ENCODE data around the gene SH2D4B. TPM values are rescaled to one million over a fixed set of nuclear protein-coding genes. Genes with fewer than 3 reads are reported as not detected.

SH2D4B gene
- total RNA-seq, 2 experiments from 2014 or later = 0.03 TPM; not detected in 1

DNA sequence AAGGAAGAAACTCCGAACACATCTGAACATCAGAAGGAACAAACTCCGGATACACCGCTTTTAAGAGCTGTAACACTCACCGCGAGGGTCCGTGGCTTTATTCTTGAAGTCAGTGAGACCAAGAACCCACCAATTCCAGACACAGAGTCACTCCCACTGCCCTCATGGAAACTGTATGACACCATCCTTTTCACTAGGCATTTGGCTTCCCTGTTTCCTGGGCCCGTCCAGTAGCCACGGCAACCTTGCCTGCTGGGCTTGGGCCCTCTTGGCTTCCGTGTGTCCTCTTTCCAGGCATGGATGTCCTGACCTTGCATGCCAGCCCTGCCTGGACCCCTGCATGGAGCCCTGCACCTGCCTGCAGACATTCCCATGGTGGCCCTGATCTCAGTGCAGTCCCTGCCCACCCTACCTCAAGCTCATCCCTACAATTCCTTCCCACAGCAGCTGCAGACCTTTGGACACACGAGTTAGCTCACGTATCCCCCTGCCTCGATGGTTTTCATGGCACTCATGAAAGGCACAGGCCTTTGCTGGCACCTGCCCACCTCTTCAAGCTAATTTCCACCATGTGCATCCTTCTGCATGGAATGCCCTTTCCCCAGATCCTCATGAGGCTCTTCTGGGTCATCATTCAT lies 6.7 kb downstream of the SH2D4B start:
- CTCF ChIA-PET (ENCODE audit: unreplicated experiment) = no interaction called here
- intact Hi-C loops (cut with micrococcal nuclease; ENCODE audit: unreplicated experiment) = no loop called here
- POLR2A ChIA-PET = interaction anchor here (0.6 to 1.2 kb wide), 2 partner anchors 14 to 285 kb away, joined by 3 read pairs; no protein-coding TSS in a partner anchor
- H3K36me3 ChIP-seq (ENCODE audit: insufficient read depth, low read length) = no peaks in the 10 kb centered on the region
- H3K79me2 ChIP-seq (ENCODE audit: insufficient read depth, low read depth, low read length) = no peaks in the 10 kb centered on the region
- TF ChIP-seq EZH2phosphoT487 (IDR thresholded peaks at IDR 0.05; ENCODE audit: borderline replicate concordance, low read depth, low read length) (no peak), CTCF (conservative IDR thresholded peaks at IDR 0.05; ENCODE audit: low read length) (no peak)
- H3K4me2 ChIP-seq (ENCODE audit: low read length) = no peak overlapping the region
- no peaks in the 10 kb centered on the region for H4K20me1 ChIP-seq (ENCODE audit: insufficient read depth, low read length)
- H3K4me3 ChIP-seq (ENCODE audit: low read depth, low read length, poor library complexity, severe bottlenecking) = no peak overlapping the region
- H3K4me1 ChIP-seq (ENCODE audit: insufficient read depth, low read length, poor library complexity, severe bottlenecking) = peaks cover 9% of the 10 kb centered on the region
- H3K27ac ChIP-seq (ENCODE audit: low read depth, low read length, poor library complexity, severe bottlenecking) = no peak overlapping the region
- no peaks in the 10 kb centered on the region for H3K9me3 ChIP-seq (ENCODE audit: low read length)
- BruUV-seq (replicated peaks) = no TSS peak
- no peak for DNase-seq (ENCODE audit: low spot score)
- no peaks in the 10 kb centered on the region for H3K9me2 ChIP-seq (ENCODE audit: insufficient read depth, low read length)
- H2AFZ ChIP-seq (ENCODE audit: low read length) = no peak overlapping the region

DNA sequence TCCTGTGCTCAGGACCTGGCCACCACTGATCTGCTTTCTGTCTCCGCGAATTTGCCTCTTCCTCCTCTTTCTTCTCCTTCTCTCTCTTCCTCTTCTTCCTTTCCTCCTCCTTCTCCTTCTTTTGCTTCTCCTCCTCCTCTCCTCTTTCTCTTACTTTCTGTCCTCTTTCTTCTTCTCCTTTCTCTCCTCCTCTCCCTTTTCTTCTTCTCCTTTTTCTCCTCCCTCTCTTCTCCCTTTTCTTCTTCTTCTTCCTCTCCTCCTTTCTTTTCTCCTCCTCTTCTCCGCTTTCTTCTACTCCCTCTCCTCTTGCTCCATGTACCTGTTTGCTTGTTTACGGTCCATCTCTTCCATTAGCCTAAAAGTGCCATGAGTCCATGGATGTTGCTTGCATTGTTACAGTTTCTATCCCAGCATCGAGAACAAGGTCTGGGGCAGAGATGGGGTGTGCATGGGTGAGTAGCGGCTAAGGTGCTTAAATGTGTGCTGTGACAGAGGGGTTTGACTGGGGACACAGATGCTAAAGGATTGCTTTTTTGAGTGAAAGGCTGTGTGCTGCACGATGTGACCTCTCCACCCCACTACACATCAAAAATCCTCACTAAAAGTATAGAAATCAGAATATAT lies 7.7 kb downstream of the SH2D4B start:
- TF ChIP-seq CTCF (conservative IDR thresholded peaks at IDR 0.05; ENCODE audit: low read length) (no peak), EZH2phosphoT487 (IDR thresholded peaks at IDR 0.05; ENCODE audit: borderline replicate concordance, low read depth, low read length) (no peak)
- Histone ChIP-seq H3K36me3 (ENCODE audit: insufficient read depth, low read length) (no peaks in the 10 kb centered on the region), H2AFZ (ENCODE audit: low read length) (no peak overlapping the region), H3K9me3 (ENCODE audit: low read length) (no peaks in the 10 kb centered on the region), H3K27ac (ENCODE audit: low read depth, low read length, poor library complexity, severe bottlenecking) (no peak overlapping the region), H3K4me2 (ENCODE audit: low read length) (no peak overlapping the region), H3K79me2 (ENCODE audit: insufficient read depth, low read depth, low read length) (no peaks in the 10 kb centered on the region), H3K9me2 (ENCODE audit: insufficient read depth, low read length) (no peaks in the 10 kb centered on the region), H4K20me1 (ENCODE audit: insufficient read depth, low read length) (no peaks in the 10 kb centered on the region), H3K4me1 (ENCODE audit: insufficient read depth, low read length, poor library complexity, severe bottlenecking) (peaks cover 9% of the 10 kb centered on the region), H3K4me3 (ENCODE audit: low read depth, low read length, poor library complexity, severe bottlenecking) (no peak overlapping the region)
- DNase-seq (ENCODE audit: low spot score) = no peak
- POLR2A ChIA-PET = no interaction called here
- CTCF ChIA-PET (ENCODE audit: unreplicated experiment) = no interaction called here
- intact Hi-C loops (cut with micrococcal nuclease; ENCODE audit: unreplicated experiment) = no loop called here
- no TSS peak for BruUV-seq (replicated peaks)

DNA sequence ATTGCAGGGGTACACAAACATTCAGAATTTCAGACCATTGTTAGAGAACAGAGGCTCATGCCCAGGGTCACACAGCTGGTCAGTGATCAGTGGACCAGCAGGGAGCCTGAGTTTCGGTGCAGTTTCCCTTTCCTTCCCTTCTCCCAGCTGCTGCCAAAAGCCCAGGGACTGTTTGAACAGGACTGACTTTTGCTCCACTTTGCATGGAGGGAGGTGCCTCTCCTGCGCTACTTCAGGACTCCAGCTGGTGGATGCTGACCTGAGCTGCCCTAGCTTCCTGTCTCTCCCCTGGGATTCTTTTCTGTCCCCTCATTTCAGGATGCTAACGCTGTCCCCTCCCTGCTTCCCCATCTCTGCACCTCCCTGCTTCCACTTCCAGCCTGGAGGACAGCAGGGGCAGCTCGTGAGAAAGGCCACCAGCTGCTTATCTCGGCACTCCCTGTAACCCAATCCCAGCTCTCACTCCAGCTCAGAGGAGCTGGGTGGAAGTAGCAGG lies 14.5 kb downstream of the SH2D4B start:
- BruUV-seq (replicated peaks) = no TSS peak
- no peaks in the 10 kb centered on the region for H3K9me2 ChIP-seq (ENCODE audit: insufficient read depth, low read length)
- H3K9me3 ChIP-seq (ENCODE audit: low read length) = no peaks in the 10 kb centered on the region
- no peak for TF ChIP-seq CTCF (conservative IDR thresholded peaks at IDR 0.05; ENCODE audit: low read length)
- no peak for TF ChIP-seq EZH2phosphoT487 (IDR thresholded peaks at IDR 0.05; ENCODE audit: borderline replicate concordance, low read depth, low read length)
- H3K4me3 ChIP-seq (ENCODE audit: low read depth, low read length, poor library complexity, severe bottlenecking) = no peak overlapping the region
- H2AFZ ChIP-seq (ENCODE audit: low read length) = no peak overlapping the region
- no peaks in the 10 kb centered on the region for H3K4me1 ChIP-seq (ENCODE audit: insufficient read depth, low read length, poor library complexity, severe bottlenecking)
- H3K36me3 ChIP-seq (ENCODE audit: insufficient read depth, low read length) = no peaks in the 10 kb centered on the region
- POLR2A ChIA-PET = no interaction called here
- H4K20me1 ChIP-seq (ENCODE audit: insufficient read depth, low read length) = no peaks in the 10 kb centered on the region
- no peak for DNase-seq (ENCODE audit: low spot score)
- H3K79me2 ChIP-seq (ENCODE audit: insufficient read depth, low read depth, low read length) = no peaks in the 10 kb centered on the region
- no peak overlapping the region for H3K4me2 ChIP-seq (ENCODE audit: low read length)
- CTCF ChIA-PET (ENCODE audit: unreplicated experiment) = no interaction called here
- intact Hi-C loops (cut with micrococcal nuclease; ENCODE audit: unreplicated experiment) = no loop called here
- no peak overlapping the region for H3K27ac ChIP-seq (ENCODE audit: low read depth, low read length, poor library complexity, severe bottlenecking)

Measured in OCI-LY7 (cell line).